GM19397 (cell line): ENCODE measurements around the gene BPI.
"Not testable (repeated sequence)": the region's sequence is repeated elsewhere in the genome, so short reads cannot be mapped to it uniquely, and the experiment has no call there.

ENCODE experiments used
- ATAC-seq: cut with Tn5 transposase; IDR thresholded peaks from one replicate; pipeline ENCODE4 v1.9.1; 2021; ENCODE audit warnings: mild to moderate bottlenecking, moderate library complexity; ENCODE audit not compliant: unreplicated experiment

BPI gene

GRCh38 chr20:38302786-38303185, 1.2 kb upstream of the BPI start:
- no peak for ATAC-seq

GRCh38 chr20:38304845-38305447, 990 bp downstream of the BPI start:
- ATAC-seq: no peak

GRCh38 chr20:38305541-38305940, 1.6 kb downstream of the BPI start:
- no peak for ATAC-seq

- no peak for ATAC-seq
Measured at GRCh38 chr20:38306379-38306778, 2.4 kb downstream of the BPI start.

GRCh38 chr20:38307371-38308046, 3.6 kb downstream of the BPI start:
- ATAC-seq: no peak

GRCh38 chr20:38308047-38308438, 4.1 kb downstream of the BPI start:
- ATAC-seq: no peak

- no peak for ATAC-seq
Measured at GRCh38 chr20:38308447-38308846, 4.5 kb downstream of the BPI start.

GRCh38 chr20:38311091-38311490, 7.1 kb downstream of the BPI start:
- ATAC-seq: no peak

- ATAC-seq: no peak
Measured at GRCh38 chr20:38311491-38311890, 7.5 kb downstream of the BPI start.

- no peak for ATAC-seq
Measured at GRCh38 chr20:38313676-38314075, 9.7 kb downstream of the BPI start.

- not testable (repeated sequence) for ATAC-seq
Measured at GRCh38 chr20:38314350-38314749, 10.4 kb downstream of the BPI start.

- ATAC-seq: no peak
Measured at GRCh38 chr20:38315290-38315966, 11.5 kb downstream of the BPI start.

GRCh38 chr20:38316341-38316740, 12.4 kb downstream of the BPI start:
- ATAC-seq: no peak

GRCh38 chr20:38317422-38317821, 13.5 kb downstream of the BPI start:
- no peak for ATAC-seq

GRCh38 chr20:38320221-38320620, 16.3 kb downstream of the BPI start:
- no peak for ATAC-seq

GRCh38 chr20:38321959-38322598, 18.1 kb downstream of the BPI start:
- no peak for ATAC-seq

GRCh38 chr20:38324159-38324558, 20.2 kb downstream of the BPI start:
- no peak for ATAC-seq

GRCh38 chr20:38325167-38325566, 21.2 kb downstream of the BPI start:
- no peak for ATAC-seq

- ATAC-seq: no peak
Measured at GRCh38 chr20:38325905-38326304, 21.9 kb downstream of the BPI start.

GRCh38 chr20:38326309-38326708, 22.4 kb downstream of the BPI start:
- no peak for ATAC-seq

GRCh38 chr20:38330638-38331037, 26.7 kb downstream of the BPI start:
- ATAC-seq: no peak

- ATAC-seq: no peak
Measured at GRCh38 chr20:38331245-38331644, 27.3 kb downstream of the BPI start.
